ENCODE data around the gene SLMAP.

The SLMAP gene

DNA sequence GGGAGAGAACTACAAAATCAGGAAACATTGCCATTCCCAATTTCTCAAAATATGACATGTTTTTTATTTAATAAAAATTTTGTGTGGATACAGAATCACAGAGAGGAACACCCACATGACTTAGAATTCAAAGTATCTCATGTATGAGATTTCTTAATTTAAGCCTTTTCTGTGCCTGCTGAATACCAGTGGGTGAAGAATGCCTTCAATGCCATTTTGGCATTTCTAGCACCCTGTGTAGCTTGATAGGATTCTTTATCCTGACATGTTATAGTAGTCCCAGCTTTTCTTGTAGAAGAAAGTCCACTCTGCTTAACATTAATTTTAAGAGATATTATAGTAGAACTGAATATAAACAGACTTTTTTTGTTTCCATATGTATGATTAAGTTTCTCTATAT, 3.1 kb upstream of the SLMAP start:
- DNase-seq, result no peak

- DNase-seq, result no peak
Observed at GRCh38 chr3:57755368-57755675, 787 bp upstream of the SLMAP start.

GRCh38 chr3:57756528-57757401, 656 bp downstream of the SLMAP start:
- DNase-seq, result peak in 26 of 56 donors; percentile 4 to 66 (median 38)

GRCh38 chr3:57757642-57758297, 1.7 kb downstream of the SLMAP start:
- peak in 2 of 56 donors; percentile 2 to 3 for DNase-seq

- DNase-seq, result no peak
Observed at GRCh38 chr3:57758686-57759085, 2.6 kb downstream of the SLMAP start.

- DNase-seq, result no peak
Observed at GRCh38 chr3:57764794-57765193, 8.7 kb downstream of the SLMAP start.

GRCh38 chr3:57768595-57768994, 12.5 kb downstream of the SLMAP start:
- no peak for DNase-seq

DNA sequence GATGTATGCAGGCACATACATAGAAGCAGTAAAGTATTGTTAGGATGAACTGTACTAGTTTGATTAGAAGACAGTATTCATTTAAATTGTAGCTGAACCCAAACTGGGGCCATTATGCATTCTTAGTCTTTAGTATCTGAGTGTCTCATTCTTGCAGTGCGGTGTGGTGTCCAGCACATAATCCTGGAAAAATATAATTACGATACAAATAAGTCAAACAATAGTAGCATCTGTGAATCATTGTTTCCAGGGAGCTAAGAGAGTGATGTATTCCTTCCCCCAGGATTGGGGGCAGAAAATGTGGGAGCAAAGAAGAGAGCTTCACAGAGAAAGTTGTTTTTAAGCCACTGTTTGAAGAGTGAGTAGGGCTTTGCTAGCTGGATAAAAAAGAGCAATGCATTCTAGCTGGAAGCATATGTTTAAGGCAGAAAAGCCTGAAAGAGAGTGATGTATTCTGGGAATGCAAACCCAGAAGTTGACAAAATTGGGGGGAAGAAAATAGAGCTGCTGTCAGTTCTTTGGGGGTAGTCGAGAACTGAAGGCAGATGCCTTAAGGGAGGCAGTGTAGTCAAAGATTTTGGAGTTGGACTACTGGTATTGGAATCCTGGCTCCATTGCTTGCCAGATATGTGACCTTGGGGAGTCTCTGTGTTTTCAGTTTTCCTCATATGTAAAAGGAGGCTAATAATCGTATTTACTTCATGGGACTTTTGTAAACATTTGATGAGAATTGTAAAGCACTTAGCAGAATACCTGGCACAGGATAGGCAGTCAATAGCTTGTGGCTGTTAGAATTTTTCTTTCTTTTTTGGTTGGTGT, 14.1 kb downstream of the SLMAP start:
- no peak for DNase-seq

DNA sequence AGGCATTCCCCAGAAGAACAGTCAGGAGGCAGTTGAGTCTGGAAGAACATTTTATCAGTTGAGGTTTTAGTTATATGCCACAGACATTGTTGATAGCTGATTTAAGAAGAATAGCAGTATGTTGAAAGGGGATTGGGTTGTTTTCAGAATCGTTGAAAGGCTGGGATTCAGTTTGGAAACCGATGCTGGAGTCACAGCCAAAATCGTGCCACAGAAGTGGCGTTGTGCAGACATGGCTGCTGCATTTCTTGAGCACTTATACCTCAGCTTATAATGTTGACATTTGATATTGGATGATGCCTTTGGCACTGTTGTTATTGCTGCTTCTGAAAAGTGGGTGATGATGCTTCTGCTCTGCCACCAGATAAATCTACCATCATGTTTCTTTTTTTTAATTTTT, 16.1 kb downstream of the SLMAP start:
- DNase-seq, result no peak

DNA sequence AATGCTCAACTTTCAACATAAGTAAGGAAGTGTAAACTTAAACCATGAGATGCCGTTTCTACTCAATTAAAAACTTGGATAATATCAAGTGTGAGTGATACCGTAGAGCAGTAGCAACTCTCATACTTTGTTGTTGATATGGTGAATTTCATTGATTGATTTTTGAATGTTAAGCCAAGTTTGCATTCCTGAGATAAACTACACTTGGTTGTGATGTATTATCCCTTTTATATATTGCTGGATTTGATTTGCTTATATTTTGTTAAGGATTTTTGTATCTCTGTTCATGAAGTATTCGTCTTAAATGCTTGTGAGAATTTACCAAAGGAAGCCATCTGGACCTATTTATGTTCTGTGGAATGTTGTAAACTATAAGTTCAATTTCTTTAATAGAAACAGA, 21.7 kb downstream of the SLMAP start:
- no peak for DNase-seq

GRCh38 chr3:57778494-57778893, 22.4 kb downstream of the SLMAP start:
- no peak for DNase-seq

DNA sequence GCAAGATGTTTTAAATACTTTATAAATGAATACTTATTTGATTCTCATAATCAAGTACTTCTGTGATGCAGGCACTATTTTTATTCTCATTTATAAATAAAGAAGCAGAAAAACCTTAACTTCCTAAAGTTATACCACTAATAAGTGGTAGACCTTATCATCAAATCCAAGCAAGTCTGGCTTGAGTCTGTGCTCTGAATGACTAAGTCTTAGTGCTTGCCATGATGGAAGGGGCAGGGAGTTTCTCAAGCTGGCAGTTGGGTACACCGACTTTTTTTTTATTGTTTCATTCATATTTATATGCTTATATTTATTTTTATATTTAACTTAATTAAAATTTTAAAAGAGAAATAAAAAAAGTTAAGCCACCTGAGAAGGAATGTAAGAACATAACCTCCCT, 23.6 kb downstream of the SLMAP start:
- no peak for DNase-seq

DNA sequence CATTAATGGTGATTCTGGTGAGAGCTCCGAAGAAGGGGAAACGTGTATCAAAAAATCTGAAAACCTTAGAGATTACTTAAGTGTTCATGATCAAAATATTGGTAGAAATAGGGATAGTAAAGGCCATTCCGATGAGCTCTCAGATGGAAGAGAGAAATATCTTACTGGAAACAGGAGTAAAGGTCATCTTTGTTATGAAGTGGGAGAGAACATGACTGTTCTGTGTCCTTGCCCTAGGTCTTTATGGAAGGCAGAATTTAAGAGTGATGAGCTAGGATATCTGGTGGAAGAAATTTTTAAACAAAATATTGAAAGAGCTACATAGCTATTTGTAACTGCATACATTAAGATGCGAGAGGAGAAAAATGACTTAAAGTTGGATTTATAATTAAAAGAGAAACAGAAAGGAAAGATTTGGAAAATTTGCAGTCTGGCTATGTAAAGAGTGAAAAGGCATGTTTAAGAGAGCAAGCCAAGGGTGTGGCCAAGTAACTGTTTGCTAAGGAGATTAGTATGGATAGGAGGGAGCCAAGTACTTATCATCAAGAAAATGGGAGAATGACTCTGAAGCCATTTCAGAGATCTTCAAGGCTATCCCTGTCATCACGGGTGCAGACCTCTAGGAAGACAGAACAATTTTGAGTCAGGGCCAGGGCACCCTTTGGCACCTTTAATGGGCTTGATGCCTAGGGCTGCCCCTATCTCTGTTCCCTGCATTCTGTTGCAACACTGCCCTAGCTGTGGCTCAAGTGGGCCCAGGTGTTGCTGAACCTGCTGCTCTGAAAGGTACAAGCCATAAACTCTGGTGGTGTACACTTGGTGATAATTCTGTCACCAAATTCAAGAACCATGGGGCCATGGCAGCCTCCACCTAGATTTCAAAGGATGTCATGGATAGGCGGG, 27.3 kb downstream of the SLMAP start:
- DNase-seq, result no peak

DNA sequence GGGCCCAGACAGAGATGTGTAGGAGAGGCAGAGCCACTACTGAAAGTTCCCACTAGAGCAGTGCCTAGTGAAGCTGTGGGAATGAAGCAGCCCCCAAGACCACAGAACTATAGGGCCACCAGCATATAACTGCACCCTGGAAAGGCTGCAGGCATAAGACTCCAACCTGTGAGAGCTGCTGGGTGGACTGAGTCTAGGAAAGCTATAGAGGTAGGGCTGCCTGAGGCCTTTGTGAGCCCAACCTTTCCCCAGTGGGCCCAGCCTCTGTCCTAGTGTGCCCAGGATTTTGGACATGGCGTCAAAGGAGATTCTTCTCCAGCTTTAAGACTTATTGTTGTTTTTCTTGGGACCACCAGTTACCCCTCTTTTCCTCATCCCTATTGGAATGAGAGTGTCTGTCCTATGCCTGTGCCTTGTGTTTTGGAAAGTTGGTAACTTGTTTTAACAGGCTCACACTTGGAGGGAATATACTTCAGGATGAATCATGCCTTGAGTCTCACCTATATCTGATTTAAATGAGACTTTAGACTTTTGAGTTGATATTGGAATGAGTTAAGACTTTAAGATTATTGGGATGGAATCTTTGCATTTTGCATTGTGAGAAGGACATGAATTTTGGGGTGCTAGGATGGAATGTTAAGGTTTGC, 28.1 kb downstream of the SLMAP start:
- DNase-seq, result no peak

- no peak for DNase-seq
Observed at GRCh38 chr3:57785446-57785845, 29.3 kb downstream of the SLMAP start.

GRCh38 chr3:57787867-57788623, 31.9 kb downstream of the SLMAP start:
- DNase-seq, result no peak

- no peak for DNase-seq
Observed at GRCh38 chr3:57788624-57789018, 32.5 kb downstream of the SLMAP start.

DNA sequence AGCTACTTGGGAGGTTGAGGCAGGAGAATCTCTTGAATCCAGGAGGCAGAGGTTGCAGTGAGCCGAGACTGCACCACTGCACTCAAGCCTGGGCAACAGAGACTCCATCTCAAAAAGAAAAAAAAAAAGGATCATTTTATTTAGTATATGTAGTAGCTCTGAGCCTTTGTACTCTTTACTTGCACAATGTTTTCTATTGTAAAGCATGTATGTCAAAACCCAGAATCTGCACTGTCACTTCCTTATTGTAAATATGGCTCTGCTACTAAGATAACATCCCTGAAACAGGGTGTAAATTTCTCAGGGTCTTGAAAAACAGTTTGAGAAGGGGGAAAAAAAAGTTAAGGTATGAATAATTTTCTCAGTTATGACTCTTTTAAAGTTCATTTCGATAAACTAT, 35.1 kb downstream of the SLMAP start:
- no peak for DNase-seq

- DNase-seq, result no peak
Observed at GRCh38 chr3:57792198-57792597, 36.1 kb downstream of the SLMAP start.

DNA sequence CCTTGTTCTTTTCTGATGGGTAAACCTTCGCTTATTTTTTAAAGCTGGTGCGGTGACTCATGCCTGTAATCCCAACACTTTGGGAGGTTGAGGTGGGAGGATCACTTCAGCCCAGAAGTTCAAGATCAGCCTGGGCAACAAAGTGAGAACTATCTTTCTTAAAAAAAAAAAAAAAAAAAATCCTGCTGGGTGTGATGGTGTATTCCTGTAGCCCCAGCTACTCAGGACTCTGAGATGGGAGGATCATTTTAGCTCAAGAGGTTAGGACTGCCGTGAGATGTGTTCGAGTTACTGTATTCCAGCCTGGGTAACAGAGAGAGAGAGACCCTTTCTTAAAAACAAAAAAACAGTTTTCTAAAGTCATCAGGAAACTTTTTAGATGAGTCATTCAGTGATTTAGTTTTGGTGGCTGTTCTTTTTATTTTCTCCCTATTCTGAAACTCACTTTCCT, 37.7 kb downstream of the SLMAP start:
- DNase-seq, result no peak
